HG03558 (cell line): ENCODE data around the gene PAH.

Source experiments
- ATAC-seq: cut with Tn5 transposase; IDR thresholded peaks from one replicate; pipeline ENCODE4 v1.9.1; 2021; ENCODE audit warnings: moderate number of reproducible peaks; ENCODE audit not compliant: unreplicated experiment; ENCODE audit errors: extremely low read depth

Gene PAH

DNA sequence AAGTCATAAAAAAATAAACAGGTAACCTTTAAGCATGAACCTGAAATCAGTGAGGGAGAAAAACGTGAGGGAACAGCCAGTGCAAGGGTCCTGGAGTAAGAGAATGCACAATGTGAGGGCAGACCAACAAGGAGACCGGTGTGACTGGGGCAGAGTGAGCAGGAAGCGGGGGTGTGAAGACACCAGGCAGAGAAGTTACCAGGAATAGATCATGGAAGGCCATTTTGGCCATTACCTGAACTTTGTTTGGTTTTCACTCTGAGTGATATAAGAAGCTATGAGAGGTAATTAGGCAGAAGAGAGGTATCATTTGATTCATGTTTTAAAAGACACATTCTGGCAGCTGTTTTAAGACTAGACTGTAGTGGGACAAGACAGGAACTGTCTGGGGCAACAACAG is 15.0 kb downstream of the PAH start:
- no peak for ATAC-seq

DNA sequence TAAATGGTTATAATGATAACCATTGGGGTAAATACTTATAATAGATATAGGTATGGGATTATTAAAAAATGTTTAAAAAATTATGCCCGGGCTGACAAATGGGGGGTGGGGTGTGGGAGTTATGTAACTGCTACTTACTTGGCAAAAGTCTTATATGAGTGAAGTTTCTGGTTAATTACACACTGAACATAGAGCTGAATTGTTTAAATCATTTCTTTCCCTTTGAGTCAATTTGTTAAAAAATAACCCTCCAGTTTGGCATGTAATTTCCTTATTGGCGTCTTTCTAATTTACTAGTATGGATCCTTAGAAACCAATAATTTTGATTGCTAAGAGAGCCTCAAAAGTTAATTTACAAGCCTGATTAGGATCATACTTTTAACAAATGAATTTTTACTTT is 16.7 kb downstream of the PAH start:
- no peak for ATAC-seq

DNA sequence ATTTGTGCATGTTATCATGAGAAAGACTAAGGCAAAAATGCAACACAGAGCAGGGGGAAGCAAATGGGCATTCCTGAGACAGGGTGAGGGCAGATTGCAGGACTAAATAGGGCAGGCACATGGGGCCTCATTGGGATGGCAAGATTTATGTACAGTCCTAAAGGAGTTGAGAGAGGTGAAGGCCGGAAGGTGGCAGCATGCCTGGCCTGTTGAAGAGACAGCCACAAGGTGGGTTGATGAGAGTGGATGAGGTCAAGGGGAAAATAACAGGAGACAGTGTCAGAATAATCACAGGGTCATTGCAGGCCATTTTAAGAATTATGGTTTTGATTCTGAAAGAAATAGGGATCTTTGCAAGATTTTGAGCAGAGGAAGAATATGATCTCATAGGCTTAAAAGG is 21.0 kb downstream of the PAH start:
- ATAC-seq, result no peak

DNA sequence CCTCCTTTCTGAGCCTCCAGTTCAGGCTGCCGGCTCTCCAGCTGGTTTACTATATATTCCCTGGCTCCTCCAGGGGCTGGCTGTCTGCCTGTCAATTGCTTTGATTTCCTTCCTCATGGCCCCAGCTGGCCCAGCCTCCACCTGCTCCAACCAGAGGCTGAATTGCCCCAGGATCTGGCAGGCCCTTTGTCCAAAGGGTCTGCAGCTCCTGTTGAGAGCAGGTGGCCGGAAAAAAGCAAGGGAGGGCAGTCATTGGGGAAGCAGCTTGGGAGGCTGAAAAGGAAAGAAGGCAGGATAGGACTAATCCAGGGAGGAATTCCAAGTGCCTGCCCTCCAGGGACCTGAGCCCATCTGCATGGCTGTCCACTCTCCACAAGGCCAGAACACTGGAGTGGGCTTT is 25.3 kb downstream of the PAH start:
- no peak for ATAC-seq

DNA sequence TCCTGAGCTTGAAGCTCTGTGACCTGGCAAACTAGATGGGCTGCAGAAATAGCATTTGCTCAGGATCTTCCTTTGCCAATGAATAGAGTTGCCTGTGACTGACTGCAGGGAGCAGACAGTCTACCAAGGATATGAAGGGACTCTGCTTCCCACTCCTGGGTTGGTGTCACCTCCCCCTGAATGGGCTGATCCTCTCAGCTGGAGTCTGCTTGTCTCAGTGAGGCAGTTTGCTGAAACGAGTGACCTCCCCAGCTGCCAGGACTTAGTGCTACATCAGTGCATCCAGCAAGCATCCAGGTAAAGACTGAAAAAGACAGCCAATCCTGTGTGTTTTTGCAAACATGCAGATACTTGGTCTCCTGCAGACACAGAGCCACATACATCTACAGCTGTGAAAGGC is 28.5 kb downstream of the PAH start:
- no peak for ATAC-seq

DNA sequence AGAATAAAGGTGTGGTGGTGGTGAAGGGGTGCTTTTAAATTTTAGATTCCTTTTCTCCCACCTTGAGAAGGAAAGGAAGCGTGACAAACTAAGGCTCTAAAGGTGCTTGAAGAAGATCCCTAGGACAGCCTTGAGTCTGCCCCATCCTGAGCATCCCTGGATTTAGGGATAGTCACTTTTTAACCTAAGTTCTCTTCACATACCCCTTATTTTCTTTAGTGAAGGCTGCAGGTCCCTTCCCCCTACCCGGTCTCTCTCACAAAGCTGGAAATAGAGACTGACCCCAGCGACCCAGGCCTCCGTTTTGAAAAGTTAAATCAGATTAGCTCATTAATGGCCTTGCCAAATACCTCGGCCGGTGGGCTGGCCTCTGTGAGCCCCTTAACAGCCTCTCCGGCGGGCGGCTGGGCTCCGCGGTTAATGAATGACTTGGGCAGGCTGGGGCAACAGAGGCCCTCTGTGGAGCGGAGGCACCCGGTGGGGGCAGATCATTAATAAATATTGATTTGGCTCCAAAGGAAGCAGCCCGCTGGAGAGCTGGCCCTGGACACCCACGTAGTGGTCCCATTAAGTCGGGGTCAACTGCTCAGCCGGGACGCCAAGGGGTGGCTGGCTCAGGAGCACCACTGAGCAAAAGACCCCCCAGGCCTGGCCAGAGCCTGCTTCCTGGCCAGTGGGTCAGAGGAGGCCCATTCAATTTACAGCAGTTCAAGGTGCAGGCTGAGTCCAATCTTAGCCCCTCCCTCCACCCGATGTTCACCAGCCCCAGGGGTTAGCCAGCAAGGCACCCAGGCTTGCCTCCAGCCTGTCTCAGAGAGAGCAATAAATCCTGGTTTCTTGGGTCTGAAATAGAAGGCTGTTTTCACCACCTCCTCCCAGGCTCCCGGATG is 31.8 kb downstream of the PAH start:
- no peak for ATAC-seq

DNA sequence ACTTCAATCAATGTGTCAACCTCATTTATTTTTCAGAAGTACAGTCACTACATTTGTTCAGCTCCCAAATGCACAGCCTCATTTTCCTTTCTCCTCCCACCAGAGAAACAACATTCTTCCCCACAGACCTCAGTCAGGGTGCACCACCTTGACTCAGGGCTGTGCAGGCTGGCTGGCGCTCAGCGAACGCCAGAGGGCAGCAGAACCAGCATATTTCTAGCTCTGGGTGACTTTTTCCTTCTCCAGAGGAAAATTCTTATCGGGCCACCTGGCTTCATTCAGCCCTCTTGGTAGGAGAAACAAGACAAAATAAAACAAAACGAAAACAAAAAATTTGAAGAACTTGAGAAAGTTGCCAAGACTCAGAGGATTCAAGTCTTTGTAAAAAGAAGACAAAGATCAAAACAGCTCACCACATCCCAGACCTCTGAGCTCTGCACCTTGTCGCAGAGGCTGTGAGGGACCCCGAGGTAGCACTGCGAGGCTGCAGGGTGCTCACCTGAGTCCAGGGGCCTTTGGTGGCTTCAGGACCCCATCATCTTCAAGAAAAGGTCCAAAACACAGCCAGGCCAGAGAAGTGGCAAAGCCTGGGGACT is 33.7 kb downstream of the PAH start:
- no peak for ATAC-seq

DNA sequence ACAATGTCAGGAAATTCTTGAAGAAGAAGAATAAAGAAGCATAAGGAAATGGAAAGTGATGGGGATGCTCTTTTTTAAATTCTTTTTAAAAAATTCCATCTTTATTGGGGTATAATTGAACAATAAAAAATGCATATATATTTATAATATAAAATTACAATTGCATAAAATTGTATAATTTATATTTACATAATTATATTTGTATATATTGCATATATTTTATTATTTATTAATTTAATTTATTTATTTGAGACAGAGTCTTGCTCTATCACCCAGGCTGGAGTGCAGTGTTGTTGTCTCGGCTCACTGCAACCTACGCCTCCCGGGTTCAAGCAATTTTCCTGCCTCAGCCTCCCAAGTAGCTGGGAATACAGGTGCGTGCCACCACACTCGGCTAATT is 36.3 kb downstream of the PAH start:
- ATAC-seq, result no peak

DNA sequence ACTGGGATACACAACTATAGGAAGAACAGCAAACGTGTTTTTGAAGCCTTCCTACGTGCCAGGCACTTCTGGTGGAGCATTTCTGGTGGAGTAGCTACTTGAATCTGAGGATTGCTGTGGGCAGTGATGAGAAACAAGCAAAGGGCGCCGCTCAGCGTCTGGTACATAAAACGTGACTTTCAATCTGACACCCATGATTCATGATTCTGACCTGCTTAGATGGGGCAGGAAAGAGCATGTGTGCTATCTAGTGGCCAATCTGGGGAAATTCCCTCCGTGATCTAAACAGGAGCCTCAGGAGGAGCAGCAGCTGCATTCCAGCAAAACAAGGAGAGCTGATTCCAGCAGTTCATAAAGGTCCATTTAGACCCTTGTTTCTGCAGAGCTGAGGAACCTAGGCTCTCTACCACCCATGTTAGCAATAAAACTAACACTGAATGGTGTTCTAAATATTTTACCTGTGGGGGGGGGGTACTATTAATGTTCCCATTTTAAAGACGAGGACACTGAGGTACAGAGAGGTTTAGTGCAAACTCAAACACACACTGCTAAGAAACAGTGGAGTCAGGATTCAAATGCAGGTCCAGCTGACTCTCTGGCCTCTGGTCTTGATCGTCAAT is 37.8 kb downstream of the PAH start:
- ATAC-seq, result peak; percentile 56

DNA sequence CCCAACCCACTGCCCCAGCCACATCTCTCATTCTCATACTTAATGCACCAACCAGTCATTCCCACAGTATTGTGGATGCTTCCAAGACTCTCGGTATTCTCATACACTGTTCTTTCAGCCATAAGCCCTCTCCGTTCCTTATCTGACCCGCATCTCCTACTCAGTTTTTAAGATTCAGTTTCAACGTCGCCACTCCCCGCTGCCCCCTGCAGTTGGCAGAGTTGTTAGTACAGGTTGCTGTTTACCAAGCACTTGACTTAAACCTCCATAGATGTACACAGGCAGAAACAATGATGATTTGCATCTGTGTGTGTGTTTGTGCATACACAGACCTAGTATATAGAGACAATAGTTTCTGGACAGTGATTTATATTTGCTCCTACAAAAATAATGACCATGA is 40.2 kb downstream of the PAH start:
- no peak for ATAC-seq

DNA sequence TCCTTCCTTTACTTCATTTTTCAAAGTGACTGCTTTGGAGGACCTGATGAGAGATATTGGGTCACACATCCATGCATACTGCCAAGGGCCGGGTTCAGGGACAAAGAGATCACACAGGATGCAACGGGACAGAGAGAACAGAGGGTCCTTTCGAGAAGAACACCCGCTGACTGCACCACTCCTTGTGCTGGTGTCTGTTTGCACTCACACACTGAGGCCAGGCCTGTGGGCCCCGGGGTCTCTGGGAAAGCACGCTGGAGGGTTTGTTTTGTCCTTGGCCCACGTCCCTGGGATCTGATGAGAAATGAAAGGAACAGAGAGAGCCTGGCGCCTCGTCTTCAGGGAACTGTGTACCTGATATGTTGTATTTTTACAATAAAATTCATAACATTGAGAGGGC is 42.2 kb downstream of the PAH start:
- ATAC-seq, result no peak

DNA sequence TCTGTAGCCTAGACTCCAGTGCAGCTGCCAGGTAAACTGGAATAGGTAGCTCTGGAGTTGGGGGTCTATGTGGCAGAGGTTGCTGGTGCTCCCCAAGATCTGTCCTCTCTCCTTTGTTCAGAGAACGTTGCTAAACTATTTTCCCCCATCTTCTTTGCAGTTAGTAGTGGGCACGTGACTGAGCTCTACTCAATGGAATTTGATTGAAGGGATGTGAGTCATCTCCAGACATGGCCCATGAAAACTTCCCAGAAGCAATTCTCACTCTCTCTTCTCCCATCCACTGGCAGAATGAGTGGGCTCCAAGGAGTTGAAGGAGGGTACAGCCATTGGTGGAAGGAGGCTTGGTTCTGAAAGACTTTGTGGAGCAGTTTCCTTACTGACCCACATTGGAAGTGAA is 44.0 kb downstream of the PAH start:
- ATAC-seq, result no peak

DNA sequence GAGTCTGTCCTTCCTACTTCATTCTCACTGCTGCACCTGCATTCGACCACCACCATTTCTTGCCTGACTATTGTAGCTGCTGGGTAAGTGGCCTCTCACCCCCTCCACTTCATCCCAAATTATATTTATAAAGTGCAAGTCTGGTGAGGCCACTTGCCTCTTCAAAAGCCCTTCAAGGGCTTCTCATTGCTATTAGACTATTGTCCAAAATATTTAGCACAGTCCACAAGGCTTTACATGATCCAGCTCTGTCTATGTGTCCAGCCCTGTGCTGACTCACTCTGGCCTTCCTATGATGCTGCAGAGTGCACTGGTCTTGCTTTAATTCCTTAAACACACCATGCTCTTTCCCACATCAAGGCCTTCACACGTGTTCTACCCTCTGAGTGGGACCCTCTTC is 46.0 kb downstream of the PAH start:
- no peak for ATAC-seq

DNA sequence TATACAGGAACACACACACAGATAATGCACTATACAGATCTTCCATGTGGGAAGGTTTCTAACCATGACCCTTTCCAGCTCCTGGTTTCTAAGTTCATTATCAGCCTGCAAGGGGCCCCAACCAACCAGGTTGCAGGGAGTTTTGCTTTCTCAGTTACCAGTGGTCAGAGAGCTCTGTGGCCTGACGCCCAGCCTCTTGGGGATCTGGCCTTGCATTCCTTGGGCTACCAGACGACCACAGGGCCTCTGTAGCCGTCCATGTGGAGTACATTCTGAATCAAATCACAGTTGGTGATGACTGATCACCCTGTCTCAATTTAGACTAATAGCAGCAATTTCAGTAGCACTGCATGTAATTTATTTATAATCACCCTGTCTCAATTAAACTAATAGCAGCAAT is 47.5 kb downstream of the PAH start:
- ATAC-seq, result no peak

DNA sequence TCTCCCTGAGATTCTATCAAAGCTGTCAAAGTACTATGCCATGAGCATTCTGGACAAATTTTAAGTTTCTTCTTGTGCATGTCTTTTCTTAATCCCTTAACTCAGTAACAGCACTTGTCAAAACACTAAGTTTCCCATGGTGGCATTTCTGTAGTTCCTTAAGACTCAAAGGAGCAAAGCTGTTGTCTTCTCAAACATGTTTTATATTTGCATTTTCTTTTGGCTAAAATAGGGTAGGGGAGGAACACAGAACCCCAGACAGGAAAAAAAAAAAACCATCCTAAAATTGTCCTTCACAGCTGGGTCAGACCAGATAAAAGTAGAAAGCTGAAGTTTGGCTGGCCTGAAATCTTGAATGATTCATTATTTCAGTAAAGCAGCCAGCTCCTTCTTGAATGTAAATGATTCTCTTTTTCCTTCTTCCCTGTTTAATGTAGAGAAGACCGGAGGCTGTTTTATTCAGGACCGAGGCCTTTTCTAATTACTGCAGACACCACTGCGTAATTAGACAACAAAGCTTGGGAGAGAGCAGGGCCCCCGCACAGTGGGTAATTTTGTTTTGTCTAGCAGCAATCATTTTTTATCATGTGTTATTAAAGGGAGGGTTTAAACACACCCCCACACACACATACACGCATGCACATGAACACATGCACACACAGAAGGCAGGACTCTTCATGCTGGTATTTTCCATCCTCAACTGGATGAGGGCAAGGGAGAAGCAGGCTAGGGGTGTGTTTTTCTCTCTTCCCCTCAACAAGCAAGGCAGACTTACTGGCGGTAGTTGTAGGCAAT is 51.0 kb downstream of the PAH start:
- no peak for ATAC-seq

DNA sequence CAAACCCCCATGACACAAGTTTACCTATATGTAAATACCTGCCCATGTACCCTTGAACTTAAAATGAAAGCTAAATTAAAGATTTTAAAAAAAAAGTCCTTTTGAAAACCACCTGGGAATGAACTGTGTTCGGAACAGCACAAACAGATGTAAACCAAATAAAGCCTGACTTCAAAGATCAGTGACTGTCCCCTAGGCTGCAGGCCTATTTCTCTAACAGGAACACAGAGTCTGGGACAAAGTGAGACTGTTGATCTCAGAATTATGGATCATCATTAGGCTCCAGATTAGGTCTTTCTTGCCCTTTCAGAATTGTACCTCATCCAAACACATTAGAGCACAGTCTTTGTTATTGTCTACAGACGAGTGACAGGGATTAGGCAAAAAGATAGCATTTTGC is 54.6 kb downstream of the PAH start:
- no peak for ATAC-seq

DNA sequence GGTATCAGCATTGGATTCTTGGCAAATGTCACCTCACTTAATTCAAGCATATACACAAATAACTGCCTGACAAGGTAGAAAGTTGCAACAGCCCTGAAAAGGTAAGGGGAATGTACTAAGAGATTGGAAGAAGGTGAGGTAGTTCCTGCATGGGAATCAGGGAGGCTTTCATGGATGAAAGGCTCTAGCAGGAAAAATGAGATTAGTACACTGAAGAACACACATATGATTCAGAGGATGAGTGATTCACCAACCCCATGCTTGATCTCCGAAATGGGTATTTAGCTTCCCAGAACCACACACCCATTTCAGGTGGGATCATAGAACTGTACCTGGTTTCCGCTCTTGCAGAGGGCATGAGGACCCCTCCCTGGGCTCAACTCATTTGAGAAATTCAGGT is 65.8 kb downstream of the PAH start:
- ATAC-seq, result no peak

DNA sequence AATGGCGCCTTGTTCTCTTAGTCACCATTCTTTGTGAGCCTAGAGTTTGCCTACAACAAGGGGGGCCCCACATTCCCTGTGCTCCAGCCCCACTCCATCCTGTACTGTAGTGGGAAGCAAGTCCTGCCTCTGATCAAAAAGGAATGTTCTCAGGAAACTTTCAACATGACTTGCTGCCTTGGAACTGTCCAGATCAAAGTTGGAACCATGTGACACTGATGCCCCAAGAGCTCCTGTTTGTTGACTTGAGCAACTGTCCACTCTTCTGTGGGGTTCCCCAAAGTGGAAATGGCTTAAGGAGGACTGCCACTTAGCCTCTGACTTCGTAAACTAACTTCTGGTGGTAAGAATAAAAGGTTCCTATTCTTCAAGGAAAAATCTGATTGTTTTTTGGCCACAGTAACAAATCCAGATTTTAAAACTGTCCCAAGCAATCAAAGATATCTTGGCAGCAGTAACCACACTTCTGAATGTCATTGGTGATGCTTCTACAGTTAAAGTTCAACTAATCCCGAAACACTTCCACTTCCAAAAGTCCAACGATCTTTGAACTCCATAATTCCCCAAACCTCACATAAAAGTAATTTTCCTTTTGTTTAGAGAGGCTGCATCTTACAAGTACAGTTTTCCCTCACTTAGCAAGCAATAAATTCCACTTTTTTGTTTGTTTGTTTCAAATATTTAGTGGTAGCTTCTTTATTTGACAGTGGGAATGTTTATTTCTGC is 67.2 kb downstream of the PAH start:
- no peak for ATAC-seq

DNA sequence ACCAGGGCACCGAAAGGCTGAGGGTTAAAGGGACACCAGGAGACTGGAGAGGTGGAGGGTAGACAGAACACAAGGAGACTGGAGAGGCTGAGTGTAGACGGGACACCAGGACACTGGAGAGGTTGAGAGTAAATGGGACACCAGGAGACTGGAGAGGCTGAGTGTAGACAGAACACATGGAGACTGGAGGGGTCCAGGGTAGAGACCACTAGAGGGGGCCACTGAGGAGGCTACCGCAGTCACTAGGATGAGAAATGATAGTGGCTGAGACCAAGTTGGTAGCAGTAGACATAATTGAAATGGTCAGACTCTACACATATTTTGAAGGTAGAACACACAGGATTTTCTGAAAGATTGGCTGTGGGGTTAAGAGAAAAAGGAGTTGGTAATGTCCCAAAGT is 68.2 kb downstream of the PAH start:
- no peak for ATAC-seq

DNA sequence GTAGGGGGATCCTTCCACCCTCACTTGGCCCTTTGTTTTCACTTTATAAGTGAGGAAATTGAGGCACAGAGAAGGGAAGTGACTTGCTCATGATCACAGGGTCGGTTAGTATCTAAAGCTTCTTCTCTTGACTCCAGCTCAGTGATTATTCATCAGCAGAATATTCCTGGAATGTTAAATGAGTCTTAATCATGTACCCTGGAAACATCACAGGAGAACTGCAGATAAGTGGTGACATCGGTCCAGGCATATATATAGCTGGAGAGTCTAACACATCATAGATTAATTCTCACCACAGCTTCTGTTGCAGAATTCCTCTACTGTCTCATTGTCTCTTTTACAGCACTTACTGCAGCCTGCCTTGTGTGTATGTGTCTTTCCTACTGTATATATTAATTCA is 69.9 kb downstream of the PAH start:
- ATAC-seq, result no peak
